Calu3 (cell line): ENCODE measurements around the gene NCKAP5L. TPM values are rescaled to one million over a fixed set of nuclear protein-coding genes. Genes with fewer than 3 reads are reported as not detected.

ENCODE experiments used
- BruUV-seq: library from RNA; stranded (reverse); fragments of 400-500 nt; replicated peaks from 2 replicates; lab custom pipeline; 2021; lab: Mats Ljungman, UMichigan
- CTCF ChIA-PET: fragments of 300-600 bp; sonication (Branson Sonifier 250); formaldehyde crosslinking; loops from one replicate; lab custom pipeline; 2022; ENCODE audit warnings: antibody characterized with exemption; lab: Charles Lee
- DNase-seq: peaks from one replicate; pipeline ENCODE4 v3.0.0; 2022
- H3K27ac Mint-ChIP-seq: one replicate; pipeline ENCODE4 v1.8.0; 2022; ENCODE audit warnings: mixed read lengths; ENCODE audit not compliant: unreplicated experiment
- H3K27me3 Mint-ChIP-seq: one replicate; pipeline ENCODE4 v1.8.0; 2022; ENCODE audit warnings: mixed read lengths; ENCODE audit not compliant: unreplicated experiment
- H3K36me3 Mint-ChIP-seq: one replicate; pipeline ENCODE4 v1.8.0; 2022; ENCODE audit warnings: mild to moderate bottlenecking, moderate library complexity, mixed read lengths; ENCODE audit not compliant: insufficient read depth, unreplicated experiment
- H3K4me1 Mint-ChIP-seq: one replicate; pipeline ENCODE4 v1.8.0; 2022; ENCODE audit warnings: mild to moderate bottlenecking, low read depth, mixed read lengths; ENCODE audit not compliant: unreplicated experiment
- H3K4me3 Mint-ChIP-seq: one replicate; pipeline ENCODE4 v1.8.0; 2022; ENCODE audit warnings: mild to moderate bottlenecking, low read depth, moderate library complexity, mixed read lengths; ENCODE audit not compliant: unreplicated experiment
- H3K9me3 Mint-ChIP-seq: one replicate; pipeline ENCODE4 v1.8.0; 2022; ENCODE audit warnings: low read depth, mixed read lengths; ENCODE audit not compliant: unreplicated experiment
- intact Hi-C: fragments of 100-400 bp; cut with micrococcal nuclease; formaldehyde crosslinking; loops from one replicate; pipeline ENCODE4 v1.10.0; 2022; ENCODE audit not compliant: unreplicated experiment
- total RNA-seq: library from RNA; stranded (reverse); gene quantifications from 2 replicates; pipeline ENCODE4 v1.2.3, GENCODE V29; 2022
- TF ChIP-seq, protein P1 (sequence below): fragments of 200-600 bp; IDR thresholded peaks from one replicate; pipeline ENCODE4 v1.8.0; 2022; ENCODE audit warnings: antibody characterized with exemption; ENCODE audit not compliant: unreplicated experiment

NCKAP5L gene
- total RNA-seq, 1 experiment from 2014 or later: 10.0 TPM

- BruUV-seq: no TSS peak
- CTCF ChIA-PET: no interaction called here
- Mint-ChIP-seq H3K9me3 (no peaks in the 10 kb centered on the region), H3K27me3 (no peaks in the 10 kb centered on the region), H3K4me1 (no peaks in the 10 kb centered on the region), H3K4me3 (no peak overlapping the region), H3K27ac (no peak overlapping the region), H3K36me3 (no peaks in the 10 kb centered on the region)
- intact Hi-C loops: no loop called here
- TF ChIP-seq, protein P1, sequence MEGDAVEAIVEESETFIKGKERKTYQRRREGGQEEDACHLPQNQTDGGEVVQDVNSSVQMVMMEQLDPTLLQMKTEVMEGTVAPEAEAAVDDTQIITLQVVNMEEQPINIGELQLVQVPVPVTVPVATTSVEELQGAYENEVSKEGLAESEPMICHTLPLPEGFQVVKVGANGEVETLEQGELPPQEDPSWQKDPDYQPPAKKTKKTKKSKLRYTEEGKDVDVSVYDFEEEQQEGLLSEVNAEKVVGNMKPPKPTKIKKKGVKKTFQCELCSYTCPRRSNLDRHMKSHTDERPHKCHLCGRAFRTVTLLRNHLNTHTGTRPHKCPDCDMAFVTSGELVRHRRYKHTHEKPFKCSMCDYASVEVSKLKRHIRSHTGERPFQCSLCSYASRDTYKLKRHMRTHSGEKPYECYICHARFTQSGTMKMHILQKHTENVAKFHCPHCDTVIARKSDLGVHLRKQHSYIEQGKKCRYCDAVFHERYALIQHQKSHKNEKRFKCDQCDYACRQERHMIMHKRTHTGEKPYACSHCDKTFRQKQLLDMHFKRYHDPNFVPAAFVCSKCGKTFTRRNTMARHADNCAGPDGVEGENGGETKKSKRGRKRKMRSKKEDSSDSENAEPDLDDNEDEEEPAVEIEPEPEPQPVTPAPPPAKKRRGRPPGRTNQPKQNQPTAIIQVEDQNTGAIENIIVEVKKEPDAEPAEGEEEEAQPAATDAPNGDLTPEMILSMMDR: no peak
- DNase-seq: no peak
Measured at GRCh38 chr12:49806877-49807276, 21.3 kb downstream of the NCKAP5L start.

DNA sequence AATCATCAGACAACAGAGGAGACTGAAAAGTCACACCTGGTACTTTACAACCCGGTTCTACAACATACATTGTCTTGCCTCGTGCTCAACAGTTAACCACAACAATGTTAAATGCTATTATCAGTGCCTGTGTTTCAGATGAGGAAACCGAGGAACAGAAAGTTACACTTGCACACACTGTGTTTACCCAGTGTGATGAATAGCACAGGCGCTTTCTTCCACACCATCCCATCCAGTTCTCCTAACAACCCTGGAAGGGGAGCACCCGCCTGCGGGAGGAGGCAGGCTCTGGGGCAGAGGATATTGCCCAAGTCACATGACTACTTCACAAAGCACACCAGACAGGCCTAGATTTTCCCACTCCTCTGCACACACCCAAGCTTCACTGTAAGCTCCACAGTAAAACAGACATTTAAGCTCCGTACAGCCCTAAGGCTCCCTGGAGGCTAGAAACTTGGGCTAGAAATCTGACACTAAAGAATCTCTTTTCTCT, 21.8 kb downstream of the NCKAP5L start:
- DNase-seq: no peak
- Mint-ChIP-seq H3K27me3 (no peaks in the 10 kb centered on the region), H3K9me3 (no peaks in the 10 kb centered on the region), H3K27ac (no peak overlapping the region), H3K36me3 (no peaks in the 10 kb centered on the region), H3K4me3 (no peak overlapping the region), H3K4me1 (no peaks in the 10 kb centered on the region)
- no TSS peak for BruUV-seq
- TF ChIP-seq, protein P1: no peak
- intact Hi-C loops: no loop called here
- CTCF ChIA-PET: no interaction called here

GRCh38 chr12:49805409-49805808, 22.8 kb downstream of the NCKAP5L start:
- intact Hi-C loops: no loop called here
- H3K4me3 Mint-ChIP-seq: no peak overlapping the region
- no peak overlapping the region for H3K27ac Mint-ChIP-seq
- peaks cover 1% of the 10 kb centered on the region for H3K36me3 Mint-ChIP-seq
- TF ChIP-seq, protein P1: no peak
- no TSS peak for BruUV-seq
- no peaks in the 10 kb centered on the region for H3K4me1 Mint-ChIP-seq
- H3K9me3 Mint-ChIP-seq: no peaks in the 10 kb centered on the region
- CTCF ChIA-PET: no interaction called here
- H3K27me3 Mint-ChIP-seq: no peaks in the 10 kb centered on the region
- DNase-seq: no peak

DNA sequence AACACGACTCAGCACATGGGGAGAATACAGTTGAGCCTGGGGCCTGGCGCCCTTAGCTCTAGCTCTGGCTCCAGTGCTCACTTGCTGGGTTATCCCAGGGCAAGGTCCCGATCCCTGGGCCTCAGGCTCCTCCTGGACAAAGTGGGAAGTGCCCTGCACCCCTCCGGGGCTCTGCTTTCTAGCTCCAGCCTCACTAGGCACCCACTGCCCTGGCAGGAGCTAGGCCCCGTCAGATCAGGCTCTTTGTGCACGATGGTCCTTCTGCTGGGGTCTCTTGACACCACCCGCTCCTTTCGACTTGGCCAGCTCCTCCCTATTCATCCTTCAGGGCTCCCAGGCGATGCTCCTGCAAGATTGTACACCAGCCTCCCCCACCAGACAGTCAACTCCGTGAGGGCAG, 23.4 kb downstream of the NCKAP5L start:
- BruUV-seq: no TSS peak
- no peaks in the 10 kb centered on the region for H3K27me3 Mint-ChIP-seq
- no peak overlapping the region for H3K4me3 Mint-ChIP-seq
- H3K36me3 Mint-ChIP-seq: peaks cover 7% of the 10 kb centered on the region
- TF ChIP-seq, protein P1: no peak
- DNase-seq: no peak
- intact Hi-C loops: no loop called here
- no peaks in the 10 kb centered on the region for H3K9me3 Mint-ChIP-seq
- no peaks in the 10 kb centered on the region for H3K4me1 Mint-ChIP-seq
- no peak overlapping the region for H3K27ac Mint-ChIP-seq
- CTCF ChIA-PET: no interaction called here
